Osteocyte (in vitro differentiated cells): ENCODE measurements around the gene LBP. TPM values are rescaled to one million over a fixed set of nuclear protein-coding genes. Genes with fewer than 3 reads are reported as not detected.
A peak's percentile ranks its signal among the peaks of the same experiment; 100 is the strongest.

Experiments
- DNase-seq: peaks from one replicate; pipeline ENCODE4 v3.0.0; 2021; ENCODE audit warnings: mixed read lengths; ENCODE audit not compliant: unreplicated experiment; ENCODE audit errors: extremely low spot score
- H3K27ac Mint-ChIP-seq: one replicate; pipeline ENCODE4 v1.8.0; 2021; ENCODE audit warnings: mild to moderate bottlenecking, mixed read lengths; ENCODE audit not compliant: unreplicated experiment
- H3K27me3 Mint-ChIP-seq: one replicate; pipeline ENCODE4 v1.8.0; 2021; ENCODE audit warnings: mixed read lengths; ENCODE audit not compliant: unreplicated experiment
- H3K36me3 Mint-ChIP-seq: one replicate; pipeline ENCODE4 v1.8.0; 2021; ENCODE audit warnings: mixed read lengths; ENCODE audit not compliant: unreplicated experiment
- H3K4me1 Mint-ChIP-seq: one replicate; pipeline ENCODE4 v1.8.0; 2021; ENCODE audit warnings: mixed read lengths; ENCODE audit not compliant: unreplicated experiment
- H3K4me3 Mint-ChIP-seq: one replicate; pipeline ENCODE4 v1.8.0; 2021; ENCODE audit warnings: mild to moderate bottlenecking, moderate library complexity, mixed read lengths; ENCODE audit not compliant: unreplicated experiment
- H3K9me3 Mint-ChIP-seq: one replicate; pipeline ENCODE4 v1.8.0; 2021; ENCODE audit warnings: mixed read lengths; ENCODE audit not compliant: unreplicated experiment
- CTCF ChIP-seq: fragments of 200-600 bp; sonication (generic); IDR thresholded peaks from 2 replicates; pipeline ENCODE4 v1.5.0; 2021; ENCODE audit warnings: antibody characterized with exemption, mild to moderate bottlenecking, moderate library complexity
- total RNA-seq: library from RNA; stranded (reverse); gene quantifications from 2 replicates; pipeline ENCODE4 v1.2.1, GENCODE V29; 2021

Gene LBP
- total RNA-seq, 1 donor from 2014 or later, result not detected

GRCh38 chr20:38421915-38422314 lies 75.6 kb downstream of the LBP start:
- peaks cover 10% of the 10 kb centered on the region for H3K4me1 Mint-ChIP-seq
- H3K36me3 Mint-ChIP-seq, result peaks cover 57% of the 10 kb centered on the region

GRCh38 chr20:38423541-38423940 lies 77.3 kb downstream of the LBP start:
- H3K27ac Mint-ChIP-seq, result no peak overlapping the region
- TF ChIP-seq CTCF, result no peak
- no peaks in the 10 kb centered on the region for H3K27me3 Mint-ChIP-seq
- H3K36me3 Mint-ChIP-seq, result peaks cover 61% of the 10 kb centered on the region
- peaks cover 19% of the 10 kb centered on the region for H3K4me1 Mint-ChIP-seq
- no peaks in the 10 kb centered on the region for H3K9me3 Mint-ChIP-seq
- no peak overlapping the region for H3K4me3 Mint-ChIP-seq
- DNase-seq, result no peak

More at GRCh38 chr20:38421915-38422314, 75.6 kb downstream of the LBP start:
- no peak for TF ChIP-seq CTCF
- Mint-ChIP-seq H3K27ac (no peak overlapping the region), H3K4me3 (no peak overlapping the region), H3K27me3 (no peaks in the 10 kb centered on the region), H3K9me3 (no peaks in the 10 kb centered on the region)
- DNase-seq, result no peak

- Mint-ChIP-seq H3K9me3 (no peaks in the 10 kb centered on the region), H3K27me3 (no peaks in the 10 kb centered on the region), H3K36me3 (peaks cover 61% of the 10 kb centered on the region), H3K27ac (no peak overlapping the region), H3K4me1 (peaks cover 19% of the 10 kb centered on the region), H3K4me3 (no peak overlapping the region)
- DNase-seq, result no peak
- no peak for TF ChIP-seq CTCF
These were observed 78.1 kb downstream of the LBP start for GRCh38 chr20:38424401-38424800.

- H3K27me3 Mint-ChIP-seq, result no peaks in the 10 kb centered on the region
- no peak overlapping the region for H3K4me3 Mint-ChIP-seq
- no peak for DNase-seq
- no peak for TF ChIP-seq CTCF
- H3K4me1 Mint-ChIP-seq, result peaks cover 19% of the 10 kb centered on the region
- H3K27ac Mint-ChIP-seq, result peak overlapping the region; percentile 4
- H3K36me3 Mint-ChIP-seq, result peaks cover 51% of the 10 kb centered on the region
- H3K9me3 Mint-ChIP-seq, result no peaks in the 10 kb centered on the region
These were observed 80.0 kb downstream of the LBP start for GRCh38 chr20:38426006-38426897.

Other genes starting within 250 kb of the LBP start
- gene TGM2, start 181.2 kb upstream of the LBP start, total RNA-seq, result 29.2 and 32.7 TPM in 2 replicates
- gene KIAA1755, start 85.7 kb upstream of the LBP start, total RNA-seq, result 50.2 and 60.6 TPM in 2 replicates
- 7.7 and 8.5 TPM in 2 replicates for gene BPI, start 42.3 kb upstream of the LBP start, total RNA-seq
- gene SNHG17, start 88.8 kb downstream of the LBP start, total RNA-seq, result 29.6 and 30.9 TPM in 2 replicates
- gene RALGAPB, start 126.4 kb downstream of the LBP start, total RNA-seq, result 36.8 and 37.1 TPM in 2 replicates
- not detected in 2 replicates for gene ADIG, start 234.7 kb downstream of the LBP start, total RNA-seq